ENCODE data around the gene FOXO3.

The FOXO3 gene

DNA sequence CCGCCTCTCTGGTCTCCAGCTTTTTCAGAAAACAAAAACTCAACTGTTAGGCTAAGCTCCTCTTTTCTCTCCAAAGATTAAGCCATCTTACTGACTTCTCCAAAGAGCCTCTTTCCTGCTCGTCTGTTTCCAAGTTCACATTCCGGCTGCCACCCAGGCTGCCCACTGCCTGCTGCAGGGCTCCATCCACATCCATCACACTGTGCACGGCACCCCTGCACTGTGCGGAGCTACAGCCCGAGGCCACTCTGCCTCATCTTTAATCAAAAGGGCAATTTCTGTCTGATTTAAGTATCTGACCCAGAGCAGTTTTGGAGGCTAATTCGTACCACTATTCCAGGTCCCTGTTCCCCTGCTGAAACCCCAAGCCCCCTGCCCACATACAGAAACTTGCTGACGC is 145.9 kb downstream of the FOXO3 start:
- in situ Hi-C loops (cut with MboI; ENCODE audit: low sequenced_read_pairs): no loop called here

DNA sequence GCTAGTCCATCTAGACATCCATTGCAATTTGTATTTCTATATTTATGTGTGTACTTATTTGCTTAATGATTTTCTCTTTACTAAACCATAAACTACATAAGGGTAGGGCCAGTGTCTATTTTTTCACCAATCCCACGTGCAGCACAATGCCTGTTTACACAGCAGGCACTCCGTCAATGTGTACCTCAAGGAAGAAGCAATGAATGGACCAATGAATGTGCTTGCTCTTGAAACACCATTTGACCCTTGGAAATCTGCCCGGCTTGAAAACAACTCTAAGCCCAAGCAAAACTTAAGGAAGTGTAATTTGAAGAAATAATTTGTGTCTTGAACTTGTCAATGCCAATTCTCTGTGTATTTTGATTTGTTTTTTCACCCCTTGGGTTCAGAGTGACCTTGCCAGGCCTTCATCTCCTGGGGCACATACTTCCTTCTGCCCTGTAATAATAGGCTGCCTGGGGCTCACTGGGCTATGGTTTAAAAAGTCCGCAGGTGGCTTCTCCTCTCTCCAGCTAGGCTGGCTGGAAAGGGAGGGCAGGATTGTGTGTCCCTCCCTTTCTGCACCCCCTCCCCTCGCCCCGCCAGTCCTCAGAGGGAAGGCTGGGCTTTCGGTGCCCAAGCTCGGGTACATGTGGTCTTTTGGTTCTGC is 146.7 kb downstream of the FOXO3 start:
- in situ Hi-C loops (cut with MboI; ENCODE audit: low sequenced_read_pairs): no loop called here

DNA sequence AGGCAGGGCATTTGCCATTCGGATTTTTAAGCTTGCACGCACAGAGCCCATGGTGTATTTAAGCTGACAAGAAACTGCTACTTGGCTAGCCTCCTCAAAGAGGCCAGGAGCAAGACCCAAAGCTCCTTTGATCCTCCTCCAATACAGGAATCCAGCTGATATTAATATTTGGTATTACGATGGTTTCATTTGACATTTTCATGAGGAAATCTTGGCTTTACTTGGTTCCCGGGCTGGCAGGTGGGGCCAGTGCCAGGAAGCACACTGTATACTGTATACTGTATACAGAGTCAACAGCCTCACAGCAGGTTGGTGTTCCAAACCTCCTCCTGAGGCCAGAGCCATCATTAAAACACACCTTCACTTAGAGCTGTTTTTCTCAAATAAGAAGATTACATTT is 149.3 kb downstream of the FOXO3 start:
- in situ Hi-C loops (cut with MboI; ENCODE audit: low sequenced_read_pairs): no loop called here

DNA sequence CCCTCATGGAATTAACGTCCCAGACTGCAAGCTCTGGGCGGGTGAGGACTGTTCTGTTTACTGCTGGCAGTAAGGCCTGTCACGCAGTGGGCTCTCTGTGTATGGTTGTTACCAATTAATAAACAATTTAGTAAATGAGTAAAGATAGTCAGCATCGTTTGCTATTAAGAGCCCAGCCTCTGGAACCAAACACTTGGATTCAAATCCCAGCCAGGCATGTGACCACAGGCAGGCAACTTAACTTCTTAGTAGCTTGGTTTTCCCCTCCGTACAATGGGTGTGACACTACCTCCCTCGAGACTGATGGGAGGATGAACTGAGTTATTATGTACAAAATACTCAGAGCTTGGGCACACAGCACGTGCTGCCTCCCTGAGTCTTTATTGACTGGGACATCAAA is 149.8 kb downstream of the FOXO3 start:
- in situ Hi-C loops (cut with MboI; ENCODE audit: low sequenced_read_pairs): no loop called here

DNA sequence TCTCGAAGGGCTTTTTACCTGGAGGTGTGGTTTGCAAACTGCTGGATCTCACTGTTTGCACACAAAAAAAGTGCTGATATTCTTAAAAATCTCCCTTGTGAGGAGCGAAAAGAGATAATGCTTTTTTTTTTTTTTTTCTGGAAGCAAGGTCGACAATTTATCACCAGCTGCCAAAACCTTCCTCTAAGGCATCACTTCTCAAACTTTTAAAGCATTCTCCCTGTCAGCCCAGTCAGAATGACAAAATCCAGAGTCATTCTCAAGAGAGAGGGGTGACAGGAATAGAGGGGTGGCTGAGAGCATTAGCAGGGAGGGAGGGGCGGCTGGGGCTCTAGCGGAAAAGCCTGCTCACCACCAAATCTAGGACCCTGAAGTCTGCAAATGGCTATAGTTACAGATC is 150.4 kb downstream of the FOXO3 start:
- in situ Hi-C loops (cut with MboI; ENCODE audit: low sequenced_read_pairs): no loop called here

DNA sequence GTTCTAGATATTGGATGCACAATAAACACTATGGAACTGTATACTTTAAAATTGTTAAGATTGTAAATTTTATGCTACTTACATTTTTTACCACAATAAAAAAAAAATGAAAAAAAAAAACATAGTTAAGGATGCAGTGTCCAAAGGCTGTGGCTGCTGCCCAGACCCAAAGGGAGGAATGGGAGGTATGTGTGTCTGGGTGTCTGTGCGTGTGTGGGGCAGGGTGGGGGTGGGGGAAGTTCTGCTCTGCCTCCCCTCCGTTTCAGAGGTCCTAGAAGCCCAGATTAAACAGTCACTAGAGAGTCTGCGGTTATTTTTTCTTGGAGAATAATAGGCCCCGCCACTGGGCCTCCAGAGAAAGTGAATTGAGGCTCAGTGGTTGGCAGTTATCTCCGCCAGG is 151.1 kb downstream of the FOXO3 start:
- in situ Hi-C loops (cut with MboI; ENCODE audit: low sequenced_read_pairs): no loop called here

DNA sequence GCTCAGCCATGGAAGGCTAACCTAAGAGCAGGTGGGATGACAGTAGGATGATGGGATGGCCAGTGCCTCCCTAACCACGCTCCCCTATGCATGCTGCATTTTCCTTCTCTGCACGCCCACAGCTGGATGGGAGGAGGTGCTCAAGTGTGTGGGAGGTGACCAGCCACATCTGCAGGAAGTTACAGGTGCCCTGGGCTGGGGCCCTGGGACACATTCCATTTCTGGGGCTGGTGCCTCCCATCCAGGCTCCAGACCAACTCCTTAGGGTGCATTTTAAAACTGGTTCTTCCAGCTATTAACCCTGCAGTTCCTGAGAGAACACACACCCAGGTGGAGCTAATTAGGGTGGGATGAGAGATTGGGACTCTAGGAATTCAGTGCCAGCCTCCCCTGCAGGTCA is 152.2 kb downstream of the FOXO3 start:
- in situ Hi-C loops (cut with MboI; ENCODE audit: low sequenced_read_pairs): no loop called here

DNA sequence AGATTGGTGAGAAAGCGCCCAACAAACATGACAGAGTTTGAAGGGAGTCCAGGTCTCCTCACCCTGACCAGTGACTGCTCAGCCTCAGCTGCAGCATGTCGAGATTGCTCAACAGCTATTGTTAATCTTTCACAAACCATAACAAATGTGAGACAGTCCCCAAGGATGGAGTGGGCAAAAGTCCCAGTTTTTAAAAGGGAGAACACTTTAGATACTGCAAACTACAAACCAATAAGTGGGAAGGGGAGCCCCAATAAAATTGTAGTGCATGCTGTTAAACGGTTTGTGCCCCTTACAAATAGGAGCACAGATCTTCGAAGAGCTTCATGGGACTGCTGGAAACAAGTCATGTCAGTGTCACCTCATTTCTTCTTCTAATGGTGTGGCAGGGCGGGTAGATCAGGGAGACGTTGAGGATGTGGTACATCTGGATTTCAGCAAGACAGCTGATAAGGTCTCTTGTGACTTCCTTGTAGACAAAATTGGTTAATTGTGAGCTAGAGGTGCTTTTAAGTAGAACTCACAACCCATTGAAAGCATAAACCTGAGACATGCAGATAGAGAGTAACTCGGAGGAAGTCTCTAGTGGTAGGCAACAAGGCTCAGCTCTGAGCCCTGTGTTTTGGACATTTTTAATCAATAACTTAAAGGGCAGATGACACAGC is 153.5 kb downstream of the FOXO3 start:
- in situ Hi-C loops (cut with MboI; ENCODE audit: low sequenced_read_pairs): no loop called here

DNA sequence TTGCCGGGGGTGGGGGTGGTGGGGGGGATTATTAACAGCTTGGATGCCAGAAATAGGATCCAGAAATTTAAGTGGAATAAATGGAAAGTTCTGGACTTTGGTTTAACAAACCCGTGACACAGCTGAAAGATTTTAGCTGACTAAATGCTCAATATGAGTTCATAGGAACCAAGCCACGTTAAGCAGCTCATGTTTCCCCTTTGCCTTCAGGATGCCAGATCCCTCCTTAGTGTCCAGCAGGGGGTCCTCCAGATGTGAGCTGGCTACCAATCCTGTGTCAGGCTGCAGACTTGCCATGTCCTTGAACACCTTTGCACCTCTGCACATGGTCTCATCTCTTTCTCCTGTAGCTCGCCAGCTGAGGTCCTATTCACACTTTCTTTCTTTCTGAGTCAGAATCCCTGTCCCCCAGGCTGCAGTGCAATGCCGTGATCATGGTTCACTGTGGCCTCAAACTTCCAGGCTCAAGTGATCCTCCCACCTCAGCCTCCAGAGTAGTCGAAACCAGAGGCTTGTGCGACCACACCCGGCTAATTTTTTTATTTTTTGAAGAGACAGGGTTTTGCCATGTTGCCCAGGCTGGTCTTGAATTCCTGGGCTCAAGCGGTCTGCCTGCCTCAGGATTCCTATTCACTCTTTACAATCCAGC is 154.2 kb downstream of the FOXO3 start:
- in situ Hi-C loops (cut with MboI; ENCODE audit: low sequenced_read_pairs): no loop called here

DNA sequence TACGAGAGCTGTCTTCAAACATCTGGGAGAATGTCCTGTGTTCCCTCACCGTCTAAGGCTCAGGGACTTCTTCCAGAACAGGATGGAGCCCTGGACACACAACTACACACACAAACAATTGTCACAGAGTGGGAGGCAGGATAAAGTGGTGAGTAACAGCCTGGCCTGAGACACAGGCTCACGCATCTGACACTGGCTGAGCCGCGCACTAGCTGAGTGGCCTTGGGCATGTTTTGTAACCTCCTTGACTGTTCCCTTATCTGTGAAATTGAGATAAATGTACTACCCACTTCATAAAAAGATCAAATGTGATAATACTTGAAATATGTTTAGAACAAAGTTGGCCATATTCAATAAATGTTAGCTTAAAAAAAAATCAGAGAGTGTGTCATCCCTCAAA is 155.1 kb downstream of the FOXO3 start:
- in situ Hi-C loops (cut with MboI; ENCODE audit: low sequenced_read_pairs): no loop called here

DNA sequence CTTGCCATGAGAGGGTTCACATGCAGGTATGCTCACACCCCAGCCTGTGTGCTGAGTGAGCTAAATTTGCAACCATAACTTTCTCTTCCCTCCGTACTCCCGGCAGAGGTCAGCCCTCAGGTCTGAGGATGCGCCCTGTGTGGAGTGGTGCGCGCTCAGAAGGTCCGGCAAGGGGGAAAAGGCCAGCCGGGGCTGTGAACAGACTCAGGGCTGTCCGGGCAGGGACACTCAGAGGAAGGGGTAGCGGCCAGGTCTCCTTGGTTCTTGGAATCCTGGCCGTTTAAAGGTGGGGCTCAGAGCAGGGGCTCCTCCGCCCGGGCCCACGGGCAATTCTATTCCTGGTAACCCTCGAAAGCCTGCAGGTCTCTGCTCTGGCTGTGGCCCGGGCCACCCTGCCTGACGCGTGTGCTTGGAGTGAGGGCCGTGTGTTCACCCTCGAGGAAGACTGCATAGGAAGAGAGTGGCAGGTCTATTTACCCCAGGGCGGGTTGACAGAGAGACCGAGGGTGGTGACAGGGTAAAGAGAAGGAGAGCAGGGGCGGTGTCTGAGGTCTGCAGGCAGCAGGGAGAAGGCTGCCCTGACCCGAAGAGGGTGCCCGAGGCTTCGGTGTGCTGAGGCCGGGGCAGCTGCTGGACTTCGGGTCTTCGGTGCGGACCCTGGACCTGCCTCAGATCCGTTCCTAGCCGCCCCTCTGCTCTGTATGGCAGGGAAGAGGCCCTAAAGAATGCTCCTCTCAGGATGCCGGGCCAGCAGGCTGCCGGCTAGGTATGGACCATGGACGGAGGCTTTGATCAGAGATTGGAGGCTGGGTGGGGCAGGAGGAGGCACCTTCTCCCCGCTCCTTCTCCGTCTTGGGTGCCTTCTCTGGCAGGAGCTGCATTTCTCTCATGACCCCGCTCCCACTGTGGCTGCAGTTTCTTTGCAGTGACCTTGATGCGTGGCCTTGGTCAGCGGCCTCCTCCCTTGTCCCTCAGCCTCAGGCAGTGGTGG is 156.4 kb downstream of the FOXO3 start:
- in situ Hi-C loops (cut with MboI; ENCODE audit: low sequenced_read_pairs): no loop called here

DNA sequence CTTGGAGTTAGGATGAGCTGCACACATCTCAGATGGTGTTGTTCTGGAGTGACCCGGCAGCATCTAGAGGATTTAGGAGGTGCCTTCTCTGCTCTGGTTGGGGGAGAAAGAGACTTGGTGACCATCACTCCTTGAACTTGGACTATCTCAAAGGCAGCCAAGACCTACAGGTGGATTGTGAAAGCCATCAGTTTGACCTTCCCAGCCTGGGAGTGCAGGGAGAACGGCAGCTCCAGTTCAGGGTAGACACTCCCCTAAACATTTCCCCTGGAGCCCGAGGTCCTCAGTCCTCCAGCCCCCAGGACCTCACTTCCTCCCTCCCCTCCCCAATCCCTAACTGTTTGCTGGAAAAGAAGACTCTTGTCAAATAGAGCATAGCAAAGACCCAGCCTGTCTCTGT is 158.8 kb downstream of the FOXO3 start:
- in situ Hi-C loops (cut with MboI; ENCODE audit: low sequenced_read_pairs): no loop called here

DNA sequence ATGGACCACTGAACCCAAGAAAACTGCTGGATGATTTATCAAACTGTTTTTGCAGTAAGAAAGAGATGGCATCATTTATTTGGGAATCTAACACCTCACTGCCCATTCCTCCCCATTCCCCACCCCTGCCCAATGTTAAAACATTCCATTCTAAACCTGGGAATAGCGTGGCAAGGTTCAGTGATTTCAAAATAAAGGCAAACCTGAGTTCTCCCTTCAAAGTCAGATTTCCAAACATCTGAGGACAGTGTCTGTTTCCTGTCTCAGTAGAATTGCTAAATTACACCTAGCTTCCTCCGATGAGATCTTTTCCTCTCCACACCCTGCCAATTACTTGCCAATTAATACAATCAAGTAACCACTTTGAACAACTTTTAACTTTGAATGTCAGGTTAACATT is 160.1 kb downstream of the FOXO3 start:
- in situ Hi-C loops (cut with MboI; ENCODE audit: low sequenced_read_pairs): no loop called here

DNA sequence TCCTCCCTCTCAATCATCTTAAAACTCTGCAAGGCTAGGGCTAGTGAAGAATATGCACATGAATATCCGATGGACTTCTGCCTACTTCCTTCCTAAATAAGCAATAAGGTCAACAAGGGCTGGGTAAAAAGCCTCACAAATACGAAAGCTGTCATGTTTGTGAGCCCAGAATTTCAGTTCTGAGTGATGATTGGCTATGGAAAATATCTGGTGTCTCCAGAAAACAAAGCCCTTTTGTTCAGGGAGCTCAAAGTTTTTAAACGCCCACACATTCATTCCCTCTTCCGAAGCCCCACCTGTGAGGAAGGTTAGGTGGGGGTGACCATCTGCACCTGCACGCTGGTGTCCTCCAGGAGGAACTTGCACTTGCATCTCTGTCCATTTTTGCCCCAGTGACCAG is 160.6 kb downstream of the FOXO3 start:
- in situ Hi-C loops (cut with MboI; ENCODE audit: low sequenced_read_pairs): no loop called here

DNA sequence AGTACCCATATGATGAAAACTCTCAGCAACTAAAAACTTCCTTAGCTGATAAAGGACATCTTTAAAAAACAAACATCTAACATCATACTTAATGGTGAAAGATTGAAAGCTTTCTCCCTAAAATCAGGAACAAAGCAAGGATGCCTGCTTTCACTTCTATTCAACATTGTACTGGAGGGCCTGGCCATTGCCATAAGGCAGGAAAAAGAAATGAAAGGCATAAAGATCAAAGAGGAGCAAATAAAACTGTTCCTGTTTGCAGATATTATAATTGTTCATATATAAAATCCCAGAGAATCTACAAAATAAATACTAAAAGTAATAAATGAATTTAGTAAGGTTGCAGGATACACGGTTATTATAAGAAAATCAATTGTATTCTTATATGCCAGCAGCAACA is 162.9 kb downstream of the FOXO3 start:
- in situ Hi-C loops (cut with MboI; ENCODE audit: low sequenced_read_pairs): no loop called here

DNA sequence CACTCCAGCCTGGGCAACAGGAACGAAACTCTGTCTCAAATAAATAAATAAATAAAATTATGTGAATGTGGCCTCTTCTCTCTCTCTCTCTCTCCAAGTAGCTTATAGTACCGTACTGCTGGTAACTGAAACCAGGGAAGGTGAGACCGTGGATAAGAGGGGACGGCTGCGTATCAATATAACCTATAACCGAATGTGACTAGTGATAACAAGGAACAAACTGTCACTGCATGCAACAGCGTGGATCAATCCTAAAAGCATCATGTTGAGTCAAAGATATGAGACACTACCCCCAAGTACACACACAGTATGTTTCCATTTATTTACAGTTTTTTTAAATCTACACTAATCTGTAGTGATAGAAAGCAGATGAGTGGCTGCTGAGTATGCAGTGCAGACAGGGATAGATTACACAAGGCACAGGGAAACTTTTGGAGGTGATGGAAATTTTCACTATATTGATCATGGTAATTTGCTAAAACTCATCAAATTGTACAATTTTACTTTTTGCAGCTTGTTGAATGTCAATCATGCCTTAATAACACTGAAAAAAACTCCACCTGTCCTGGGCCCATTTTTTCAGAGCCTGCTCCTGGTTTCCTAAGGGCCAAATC is 166.1 kb downstream of the FOXO3 start:
- in situ Hi-C loops (cut with MboI; ENCODE audit: low sequenced_read_pairs): no loop called here

DNA sequence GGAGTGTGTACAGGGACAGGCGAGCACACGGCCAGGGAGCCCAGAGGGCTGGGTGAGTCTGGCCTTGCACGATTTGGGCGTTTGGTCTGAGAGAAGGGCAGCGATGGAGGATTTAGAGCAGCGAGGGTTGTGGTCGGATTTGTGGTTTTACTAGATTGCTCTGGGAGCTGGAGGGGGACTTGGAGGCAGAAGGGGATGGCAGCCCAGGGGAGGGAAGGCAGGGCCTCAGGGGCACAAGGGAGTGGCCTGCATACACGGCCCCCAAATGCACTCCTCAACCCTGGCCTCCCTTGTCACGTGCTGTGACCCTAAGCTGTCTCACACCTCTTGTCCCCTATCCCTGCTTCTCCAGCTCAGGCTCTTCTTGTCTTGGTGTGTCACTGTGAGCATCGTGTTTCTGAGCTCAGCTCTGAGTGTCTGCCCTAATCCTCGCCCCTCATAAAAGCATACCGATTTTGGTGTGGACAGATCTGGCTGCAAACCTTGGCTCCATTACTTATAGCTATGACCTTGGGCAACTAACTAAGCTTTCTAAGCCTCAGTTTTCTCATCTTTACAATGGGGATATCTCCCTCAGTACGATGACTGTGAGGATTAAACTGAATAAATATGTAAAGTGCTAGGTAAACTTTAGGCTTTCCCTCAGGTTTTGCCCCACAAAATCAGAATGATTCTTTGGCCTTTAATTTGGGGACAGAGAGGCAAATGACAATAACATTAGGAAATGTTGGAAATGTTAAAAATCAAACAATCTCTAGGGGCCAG is 167.4 kb downstream of the FOXO3 start:
- in situ Hi-C loops (cut with MboI; ENCODE audit: low sequenced_read_pairs): no loop called here

DNA sequence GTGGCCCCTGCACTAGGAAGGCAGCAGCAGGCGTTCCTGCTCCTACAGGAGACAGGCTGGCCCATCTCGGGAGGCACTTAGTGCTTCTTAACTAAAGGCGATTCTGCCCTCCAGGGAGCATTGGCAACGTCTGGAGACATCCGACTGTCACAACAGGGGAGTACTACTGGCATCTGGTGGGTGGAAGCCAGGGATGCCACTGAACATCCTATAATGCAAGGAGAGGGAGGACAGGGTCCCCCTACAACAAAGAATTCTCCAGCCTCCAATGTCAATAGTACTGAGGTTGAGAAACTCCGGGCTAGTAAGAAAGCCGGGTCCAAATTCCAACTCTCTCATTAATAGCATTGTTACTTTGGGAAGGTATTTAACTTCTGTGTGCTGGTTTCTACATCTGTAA is 168.1 kb downstream of the FOXO3 start:
- in situ Hi-C loops (cut with MboI; ENCODE audit: low sequenced_read_pairs): no loop called here

DNA sequence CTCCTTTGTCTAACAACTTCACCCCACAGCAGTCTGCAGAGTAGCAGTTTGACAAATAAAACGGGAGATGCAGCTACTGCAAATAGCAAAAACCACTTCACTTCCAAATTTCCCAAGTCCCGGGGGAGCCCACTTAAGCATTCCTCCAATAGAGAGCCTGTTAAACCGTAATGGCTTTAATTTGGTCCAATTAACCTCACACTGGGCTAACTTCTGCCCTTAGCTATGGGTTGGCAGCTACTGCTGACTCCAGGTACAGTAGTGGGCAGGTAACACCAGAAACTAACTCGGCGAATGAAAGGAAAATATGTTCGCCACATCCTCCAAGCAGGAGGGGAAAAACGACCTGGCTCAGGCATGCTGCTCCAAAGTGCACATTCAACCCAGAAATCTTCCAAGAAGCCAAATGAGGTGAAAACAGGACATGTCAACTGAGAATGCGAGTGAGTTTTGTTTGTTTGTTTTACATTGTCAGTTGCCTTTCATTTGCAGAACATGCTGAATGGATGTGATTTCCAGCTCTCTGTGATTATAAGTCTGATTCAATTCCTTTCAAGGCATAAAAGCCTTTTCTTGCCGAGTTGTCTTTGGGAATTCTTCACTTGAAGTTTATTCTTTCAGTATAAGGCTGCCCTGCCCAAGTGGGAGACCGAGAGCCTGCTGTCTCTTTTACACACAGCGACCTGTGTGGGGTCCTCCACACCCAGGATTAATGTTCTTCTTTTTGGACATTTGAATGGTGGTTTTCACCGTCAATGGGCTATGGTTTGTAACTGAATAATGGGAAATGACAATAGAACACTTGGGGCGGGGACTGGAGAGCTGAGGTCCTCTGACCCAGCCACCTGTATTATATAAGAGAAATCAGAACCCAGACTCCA is 170.2 kb downstream of the FOXO3 start:
- in situ Hi-C loops (cut with MboI; ENCODE audit: low sequenced_read_pairs): no loop called here

Data from hTERT RPE-1 (cell line).